ENCODE measurements around the gene LRMDA. TPM values are rescaled to one million over a fixed set of nuclear protein-coding genes. Genes with fewer than 3 reads are reported as not detected.

LRMDA gene
- total RNA-seq, 1 donor from 2014 or later: 0.96 TPM

DNA sequence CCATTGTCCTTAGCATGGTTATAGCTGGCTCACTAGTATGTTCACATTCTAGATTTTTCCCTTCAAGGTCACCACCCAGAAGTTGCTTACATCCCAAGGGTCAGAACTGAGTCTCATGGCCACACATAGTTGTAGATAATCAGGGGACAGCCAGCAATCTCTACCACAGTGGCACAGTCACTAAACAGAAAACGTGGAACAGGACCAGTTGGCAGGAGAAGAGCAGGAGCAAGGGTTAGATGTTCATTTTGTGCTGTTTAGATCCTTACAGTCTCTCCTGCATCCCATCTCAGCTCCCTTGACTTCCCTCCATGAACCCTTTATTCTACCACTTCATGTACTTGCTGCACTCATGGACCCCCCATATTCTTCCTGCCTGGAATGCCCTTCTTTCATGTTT is 73.9 kb downstream of the LRMDA start:
- DNase-seq (ENCODE audit: low spot score in 2 of 2): no peak
- H3K27me3 ChIP-seq: no peaks in the 10 kb centered on the region
- H3K4me3 ChIP-seq: no peak overlapping the region
- TF ChIP-seq, protein P1, sequence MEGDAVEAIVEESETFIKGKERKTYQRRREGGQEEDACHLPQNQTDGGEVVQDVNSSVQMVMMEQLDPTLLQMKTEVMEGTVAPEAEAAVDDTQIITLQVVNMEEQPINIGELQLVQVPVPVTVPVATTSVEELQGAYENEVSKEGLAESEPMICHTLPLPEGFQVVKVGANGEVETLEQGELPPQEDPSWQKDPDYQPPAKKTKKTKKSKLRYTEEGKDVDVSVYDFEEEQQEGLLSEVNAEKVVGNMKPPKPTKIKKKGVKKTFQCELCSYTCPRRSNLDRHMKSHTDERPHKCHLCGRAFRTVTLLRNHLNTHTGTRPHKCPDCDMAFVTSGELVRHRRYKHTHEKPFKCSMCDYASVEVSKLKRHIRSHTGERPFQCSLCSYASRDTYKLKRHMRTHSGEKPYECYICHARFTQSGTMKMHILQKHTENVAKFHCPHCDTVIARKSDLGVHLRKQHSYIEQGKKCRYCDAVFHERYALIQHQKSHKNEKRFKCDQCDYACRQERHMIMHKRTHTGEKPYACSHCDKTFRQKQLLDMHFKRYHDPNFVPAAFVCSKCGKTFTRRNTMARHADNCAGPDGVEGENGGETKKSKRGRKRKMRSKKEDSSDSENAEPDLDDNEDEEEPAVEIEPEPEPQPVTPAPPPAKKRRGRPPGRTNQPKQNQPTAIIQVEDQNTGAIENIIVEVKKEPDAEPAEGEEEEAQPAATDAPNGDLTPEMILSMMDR (IDR thresholded peaks at IDR 0.05): no peak
- intact Hi-C loops (cut with DNase I): no loop called here
- no peak overlapping the region for H3K27ac ChIP-seq
- H3K36me3 ChIP-seq: no peaks in the 10 kb centered on the region
- H3K4me1 ChIP-seq: peaks cover 10 to 13% of the 10 kb centered on the region in 2 donors
- H3K9me3 ChIP-seq: no peaks in the 10 kb centered on the region

DNA sequence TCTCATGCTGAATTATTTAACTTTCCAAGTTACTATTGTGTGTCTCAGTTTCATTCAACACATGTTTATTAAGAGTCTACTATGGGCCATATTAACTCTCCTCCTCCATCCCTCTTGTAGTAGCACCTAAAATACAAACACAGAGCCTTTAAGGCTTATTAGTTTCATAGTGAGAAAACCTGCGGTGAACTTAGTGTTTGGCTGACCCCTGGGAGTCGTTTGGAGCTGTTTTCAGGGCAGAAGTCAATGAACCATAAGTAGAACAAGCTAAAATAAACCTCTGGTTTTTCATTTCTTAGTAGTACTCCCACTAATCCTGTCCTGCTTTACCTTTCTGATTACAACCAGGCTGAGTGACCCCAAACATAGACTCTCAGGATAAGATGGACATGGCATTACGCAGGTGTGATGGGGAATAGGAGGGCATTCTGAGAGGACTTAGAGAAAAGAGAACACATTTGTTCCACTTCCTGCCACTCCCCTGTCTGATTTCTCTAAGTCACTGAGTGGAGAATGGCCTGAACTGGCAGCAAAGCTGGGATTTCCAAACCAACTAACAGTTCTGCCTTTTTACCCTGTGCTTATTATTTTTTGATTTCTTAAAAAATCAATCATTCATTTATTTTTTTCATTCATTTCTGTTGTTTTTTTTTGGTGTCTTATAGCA is 74.5 kb downstream of the LRMDA start:
- TF ChIP-seq, protein P1 (IDR thresholded peaks at IDR 0.05): no peak
- H3K36me3 ChIP-seq: no peaks in the 10 kb centered on the region
- no peak overlapping the region for H3K27ac ChIP-seq
- no peaks in the 10 kb centered on the region for H3K27me3 ChIP-seq
- DNase-seq (ENCODE audit: low spot score in 2 of 2): no peak
- no peak overlapping the region for H3K4me3 ChIP-seq
- no peaks in the 10 kb centered on the region for H3K9me3 ChIP-seq
- intact Hi-C loops (cut with DNase I): no loop called here
- H3K4me1 ChIP-seq: peaks cover 10 to 13% of the 10 kb centered on the region in 2 donors

DNA sequence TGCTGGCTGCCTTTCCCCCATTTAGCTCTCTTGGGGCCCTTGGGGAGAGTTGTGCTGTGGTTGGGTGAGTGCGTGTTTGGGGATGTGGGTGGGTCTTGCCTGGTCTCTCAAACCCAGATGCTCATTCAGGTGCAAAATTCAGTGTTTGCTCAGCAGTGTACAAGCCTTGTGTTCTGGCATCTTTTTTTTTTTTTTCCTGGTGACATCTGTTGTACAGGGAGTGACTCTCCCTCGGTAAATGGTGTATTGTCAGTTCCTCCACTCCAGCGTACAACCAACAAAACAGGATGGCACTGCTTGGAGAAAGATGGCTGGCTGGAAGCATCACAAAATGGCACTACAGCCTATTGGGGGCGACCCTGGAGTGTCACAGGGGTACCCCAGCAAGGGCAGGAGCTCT is 75.5 kb downstream of the LRMDA start:
- Histone ChIP-seq H3K4me1 (peaks cover 13 to 15% of the 10 kb centered on the region in 2 donors), H3K4me3 (no peak overlapping the region), H3K9me3 (no peaks in the 10 kb centered on the region), H3K27ac (no peak overlapping the region), H3K36me3 (no peaks in the 10 kb centered on the region), H3K27me3 (no peaks in the 10 kb centered on the region)
- DNase-seq (ENCODE audit: low spot score in 2 of 2): no peak
- intact Hi-C loops (cut with DNase I): no loop called here
- TF ChIP-seq, protein P1 (IDR thresholded peaks at IDR 0.05): no peak

DNA sequence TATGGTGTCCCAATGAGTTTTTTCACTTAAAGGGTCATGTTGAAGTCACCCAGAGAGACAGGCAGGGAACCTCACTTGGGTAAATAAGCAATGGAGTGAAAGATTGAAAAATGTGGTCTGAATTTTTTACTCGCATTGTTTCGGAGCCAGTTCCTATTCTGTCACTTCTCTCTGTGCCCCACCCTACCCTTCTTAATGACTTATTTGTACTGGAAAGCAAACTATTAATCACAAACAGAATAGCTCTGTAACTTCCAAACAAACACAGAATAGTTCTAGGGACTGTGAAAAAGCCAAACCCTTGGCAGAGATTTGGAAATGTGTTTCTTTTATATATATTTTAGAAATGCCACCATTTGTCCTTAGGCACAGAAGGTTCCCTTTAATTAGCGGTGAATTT is 76.0 kb downstream of the LRMDA start:
- H3K9me3 ChIP-seq: no peaks in the 10 kb centered on the region
- no peak overlapping the region for H3K4me3 ChIP-seq
- peaks cover 13 to 18% of the 10 kb centered on the region in 2 donors for H3K4me1 ChIP-seq
- H3K36me3 ChIP-seq: no peaks in the 10 kb centered on the region
- H3K27me3 ChIP-seq: no peaks in the 10 kb centered on the region
- TF ChIP-seq, protein P1 (IDR thresholded peaks at IDR 0.05): no peak
- peak overlapping the region in 1 of 2 donors; percentile 61 for H3K27ac ChIP-seq
- intact Hi-C loops (cut with DNase I): no loop called here
- no peak for DNase-seq (ENCODE audit: low spot score in 2 of 2)

DNA sequence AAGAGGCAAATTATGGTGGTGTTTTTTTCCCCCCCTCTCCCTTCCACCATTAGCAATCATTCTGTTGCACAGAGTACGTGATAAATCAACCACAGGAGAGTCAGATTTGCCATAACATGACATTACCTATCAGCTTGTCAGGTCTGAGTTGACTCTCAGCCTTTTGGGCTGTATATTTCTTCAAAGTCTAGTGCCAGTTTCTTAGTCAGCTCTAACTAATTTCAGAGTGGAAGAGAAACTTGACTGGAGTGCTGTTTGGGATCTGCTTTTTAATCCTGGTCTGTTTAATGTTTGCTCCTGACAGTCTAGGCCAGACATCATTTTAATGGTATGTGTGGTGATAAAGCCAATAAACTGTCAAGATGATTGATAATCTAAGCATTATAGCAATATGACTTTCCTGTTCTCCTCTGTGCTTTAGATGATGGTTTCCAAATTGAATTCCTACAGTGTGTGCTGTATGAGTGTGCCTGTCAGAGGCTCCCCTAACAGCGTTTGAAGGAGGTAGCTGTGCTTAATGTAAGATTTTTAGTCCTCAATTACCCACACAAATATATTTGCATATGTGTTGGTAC is 76.9 kb downstream of the LRMDA start:
- Histone ChIP-seq H3K4me3 (no peak overlapping the region), H3K27me3 (no peaks in the 10 kb centered on the region), H3K36me3 (no peaks in the 10 kb centered on the region), H3K4me1 (peaks cover 13 to 21% of the 10 kb centered on the region in 2 donors), H3K27ac (peak overlapping the region; percentile 56 to 61), H3K9me3 (no peaks in the 10 kb centered on the region)
- DNase-seq (ENCODE audit: low spot score in 2 of 2): no peak
- TF ChIP-seq, protein P1 (IDR thresholded peaks at IDR 0.05): no peak
- intact Hi-C loops (cut with DNase I): no loop called here

Measured in ascending aorta (tissue), 2 donors.